HG03159 (cell line): Measurements from ENCODE around the gene TPSD1.
"Not testable (repeated sequence)": the region's sequence is repeated elsewhere in the genome, so short reads cannot be mapped to it uniquely, and the experiment has no call there.

Experiments
- ATAC-seq: cut with Tn5 transposase; IDR thresholded peaks from one replicate; pipeline ENCODE4 v1.9.1; 2021; ENCODE audit warnings: mild to moderate bottlenecking, moderate library complexity; ENCODE audit not compliant: unreplicated experiment

Gene TPSD1

GRCh38 chr16:1255276-1256122 lies at the start of gene TPSD1:
TSS of gene TPSD1 (plus strand) at chr16:1256069. CDS start at chr16:1256281, 212 bp downstream.
- not testable (repeated sequence) for ATAC-seq

GRCh38 chr16:1206326-1206725 lies 49.5 kb upstream of the TPSD1 start:
- no peak for ATAC-seq

- ATAC-seq: no peak
Measured at GRCh38 chr16:1206786-1207185, 49.1 kb upstream of the TPSD1 start.

- ATAC-seq: no peak
Measured at GRCh38 chr16:1208239-1208830, 47.5 kb upstream of the TPSD1 start.

GRCh38 chr16:1209081-1209480 lies 46.8 kb upstream of the TPSD1 start:
- ATAC-seq: no peak

GRCh38 chr16:1210461-1210860 lies 45.4 kb upstream of the TPSD1 start:
- no peak for ATAC-seq

- no peak for ATAC-seq
Measured at GRCh38 chr16:1211451-1212268, 44.2 kb upstream of the TPSD1 start.

- ATAC-seq: no peak
Measured at GRCh38 chr16:1212616-1213194, 43.2 kb upstream of the TPSD1 start.

GRCh38 chr16:1213231-1213630 lies 42.6 kb upstream of the TPSD1 start:
- ATAC-seq: no peak

- ATAC-seq: no peak
Measured at GRCh38 chr16:1213796-1214372, 42.0 kb upstream of the TPSD1 start.

- no peak for ATAC-seq
Measured at GRCh38 chr16:1214719-1215118, 41.1 kb upstream of the TPSD1 start.

GRCh38 chr16:1215574-1216295 lies 40.1 kb upstream of the TPSD1 start:
- ATAC-seq: no peak

GRCh38 chr16:1216296-1216619 lies 39.6 kb upstream of the TPSD1 start:
- ATAC-seq: no peak

- ATAC-seq: no peak
Measured at GRCh38 chr16:1216681-1217400, 39.0 kb upstream of the TPSD1 start.

GRCh38 chr16:1217526-1217925 lies 38.3 kb upstream of the TPSD1 start:
- no peak for ATAC-seq

- no peak for ATAC-seq
Measured at GRCh38 chr16:1218061-1218929, 37.6 kb upstream of the TPSD1 start.

GRCh38 chr16:1218930-1219611 lies 36.8 kb upstream of the TPSD1 start:
- ATAC-seq: no peak

GRCh38 chr16:1220098-1220728 lies 35.7 kb upstream of the TPSD1 start:
- no peak for ATAC-seq
